ENCODE results near the gene FLCN. TPM values are rescaled to one million over a fixed set of nuclear protein-coding genes. Genes with fewer than 3 reads are reported as not detected.

The FLCN gene
- polyA plus RNA-seq, 2 of the 4 experiments (the other 2 are of a cell fraction) = 14.2 to 25.1 TPM

DNA sequence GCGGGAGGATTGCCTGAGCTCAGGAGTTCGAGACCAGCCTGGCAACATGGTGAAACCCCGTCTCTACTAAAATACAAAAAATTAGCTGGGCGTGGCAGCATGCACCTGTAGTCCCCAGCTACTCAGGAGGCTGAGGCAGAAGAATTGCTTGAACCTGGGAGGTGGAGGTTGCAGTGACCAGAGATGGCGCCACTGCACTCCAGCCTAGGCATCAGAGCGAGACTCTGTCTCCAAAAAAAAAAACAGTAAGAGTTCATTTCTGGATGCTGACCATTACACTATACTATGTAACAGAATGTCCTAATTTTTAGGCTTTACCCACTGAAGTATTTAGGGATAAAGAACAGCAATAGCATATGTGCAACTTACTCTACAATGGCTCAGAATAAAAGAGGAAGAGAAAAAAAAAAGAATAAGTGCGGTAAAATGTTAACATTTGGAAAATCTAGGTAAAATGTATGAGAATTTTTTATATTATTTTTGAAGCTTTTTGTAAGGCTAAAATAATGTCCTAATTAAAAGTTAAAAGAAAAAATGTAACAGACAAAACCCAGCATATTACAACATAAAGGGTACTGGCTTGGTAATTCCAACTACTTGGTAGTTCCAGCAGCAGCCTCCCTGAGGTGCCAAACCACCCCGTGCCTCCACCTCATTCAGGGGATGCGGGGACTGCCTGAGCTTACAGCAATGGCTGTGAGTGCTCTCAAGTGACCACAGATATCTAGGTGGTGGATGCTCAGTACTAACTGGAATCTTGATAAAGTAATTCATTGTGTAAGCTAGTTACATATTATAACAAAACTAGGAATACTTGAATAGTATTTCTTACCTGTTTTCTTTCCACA, 33.2 kb upstream of the FLCN start:
- no peaks in the 10 kb centered on the region for H3K9me3 ChIP-seq
- DNase-seq (ENCODE audit: low read depth in 1 of 2, low spot score in 1 of 2) (peak in 1 of 2 experiments; percentile 46), ATAC-seq (peak; percentile 59 to 78; a peak in 4 of 6 replicates), FAIRE-seq (no peak)
- H3K4me2 ChIP-seq = no peak overlapping the region
- no peak for TF ChIP-seq RCOR1 (IDR thresholded peaks at IDR 0.05; ENCODE audit: low read depth, low read length)
- no peak for TF ChIP-seq CBX2 (IDR thresholded peaks at IDR 0.05; ENCODE audit: borderline replicate concordance, low read depth)
- TF ChIP-seq RFX5 (IDR thresholded peaks at IDR 0.05) = no peak
- no peak for TF ChIP-seq HOXB5 (CRISPR knock-in tag; IDR thresholded peaks at IDR 0.05)
- no peak for TF ChIP-seq CHD2 (IDR thresholded peaks at IDR 0.05; ENCODE audit: low read length, partially characterized antibody)
- TF ChIP-seq NR3C1 (IDR thresholded peaks at IDR 0.05) = no peak
- TF ChIP-seq, protein P1, sequence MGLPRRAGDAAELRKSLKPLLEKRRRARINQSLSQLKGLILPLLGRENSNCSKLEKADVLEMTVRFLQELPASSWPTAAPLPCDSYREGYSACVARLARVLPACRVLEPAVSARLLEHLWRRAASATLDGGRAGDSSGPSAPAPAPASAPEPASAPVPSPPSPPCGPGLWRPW (IDR thresholded peaks at IDR 0.05) = no peak
- no peak for TF ChIP-seq HEYL (CRISPR knock-in tag; IDR thresholded peaks at IDR 0.05)
- TF ChIP-seq, protein P2, sequence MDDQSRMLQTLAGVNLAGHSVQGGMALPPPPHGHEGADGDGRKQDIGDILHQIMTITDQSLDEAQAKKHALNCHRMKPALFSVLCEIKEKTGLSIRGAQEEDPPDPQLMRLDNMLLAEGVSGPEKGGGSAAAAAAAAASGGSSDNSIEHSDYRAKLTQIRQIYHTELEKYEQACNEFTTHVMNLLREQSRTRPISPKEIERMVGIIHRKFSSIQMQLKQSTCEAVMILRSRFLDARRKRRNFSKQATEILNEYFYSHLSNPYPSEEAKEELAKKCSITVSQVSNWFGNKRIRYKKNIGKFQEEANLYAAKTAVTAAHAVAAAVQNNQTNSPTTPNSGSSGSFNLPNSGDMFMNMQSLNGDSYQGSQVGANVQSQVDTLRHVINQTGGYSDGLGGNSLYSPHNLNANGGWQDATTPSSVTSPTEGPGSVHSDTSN (IDR thresholded peaks at IDR 0.05) = no peak
- TF ChIP-seq EP300 (IDR thresholded peaks at IDR 0.05) = no peak
- no peak for TF ChIP-seq JUNB (IDR thresholded peaks at IDR 0.05)
- TF ChIP-seq, protein P3, sequence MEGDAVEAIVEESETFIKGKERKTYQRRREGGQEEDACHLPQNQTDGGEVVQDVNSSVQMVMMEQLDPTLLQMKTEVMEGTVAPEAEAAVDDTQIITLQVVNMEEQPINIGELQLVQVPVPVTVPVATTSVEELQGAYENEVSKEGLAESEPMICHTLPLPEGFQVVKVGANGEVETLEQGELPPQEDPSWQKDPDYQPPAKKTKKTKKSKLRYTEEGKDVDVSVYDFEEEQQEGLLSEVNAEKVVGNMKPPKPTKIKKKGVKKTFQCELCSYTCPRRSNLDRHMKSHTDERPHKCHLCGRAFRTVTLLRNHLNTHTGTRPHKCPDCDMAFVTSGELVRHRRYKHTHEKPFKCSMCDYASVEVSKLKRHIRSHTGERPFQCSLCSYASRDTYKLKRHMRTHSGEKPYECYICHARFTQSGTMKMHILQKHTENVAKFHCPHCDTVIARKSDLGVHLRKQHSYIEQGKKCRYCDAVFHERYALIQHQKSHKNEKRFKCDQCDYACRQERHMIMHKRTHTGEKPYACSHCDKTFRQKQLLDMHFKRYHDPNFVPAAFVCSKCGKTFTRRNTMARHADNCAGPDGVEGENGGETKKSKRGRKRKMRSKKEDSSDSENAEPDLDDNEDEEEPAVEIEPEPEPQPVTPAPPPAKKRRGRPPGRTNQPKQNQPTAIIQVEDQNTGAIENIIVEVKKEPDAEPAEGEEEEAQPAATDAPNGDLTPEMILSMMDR (IDR thresholded peaks at IDR 0.05) = peak; percentile 48
- TF ChIP-seq RAD21 (conservative IDR thresholded peaks at IDR 0.05 in 1 of 2, IDR thresholded peaks at IDR 0.05 in 1 of 2) = peak in 1 of 2 experiments; percentile 35; a peak in 2 of 5 replicates
- TF ChIP-seq PHF8 (IDR thresholded peaks at IDR 0.05; ENCODE audit: borderline replicate concordance, low read depth) = no peak
- TF ChIP-seq, protein P4, sequence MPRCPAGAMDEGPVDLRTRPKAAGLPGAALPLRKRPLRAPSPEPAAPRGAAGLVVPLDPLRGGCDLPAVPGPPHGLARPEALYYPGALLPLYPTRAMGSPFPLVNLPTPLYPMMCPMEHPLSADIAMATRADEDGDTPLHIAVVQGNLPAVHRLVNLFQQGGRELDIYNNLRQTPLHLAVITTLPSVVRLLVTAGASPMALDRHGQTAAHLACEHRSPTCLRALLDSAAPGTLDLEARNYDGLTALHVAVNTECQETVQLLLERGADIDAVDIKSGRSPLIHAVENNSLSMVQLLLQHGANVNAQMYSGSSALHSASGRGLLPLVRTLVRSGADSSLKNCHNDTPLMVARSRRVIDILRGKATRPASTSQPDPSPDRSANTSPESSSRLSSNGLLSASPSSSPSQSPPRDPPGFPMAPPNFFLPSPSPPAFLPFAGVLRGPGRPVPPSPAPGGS (IDR thresholded peaks at IDR 0.05) = no peak
- H3K4me3 ChIP-seq = no peak overlapping the region
- ChIA-PET POLR2A (interaction anchor here (0.7 kb wide), 1 partner anchor 8 kb away, joined by 3 read pairs; no protein-coding TSS in a partner anchor), CTCF (interaction anchor here (0.6 to 4.9 kb wide), 19 partner anchors 8 to 184 kb away, joined by 3 to 15 read pairs (median 3); partner anchors contain the start of gene COPS3)
- no peaks in the 10 kb centered on the region for H3K4me1 ChIP-seq
- 78% methylated on average over 9 of the region's 9 CpGs for WGBS (ENCODE audit: missing lambda C conversion rate)
- H3K27ac ChIP-seq = no peak overlapping the region

DNA sequence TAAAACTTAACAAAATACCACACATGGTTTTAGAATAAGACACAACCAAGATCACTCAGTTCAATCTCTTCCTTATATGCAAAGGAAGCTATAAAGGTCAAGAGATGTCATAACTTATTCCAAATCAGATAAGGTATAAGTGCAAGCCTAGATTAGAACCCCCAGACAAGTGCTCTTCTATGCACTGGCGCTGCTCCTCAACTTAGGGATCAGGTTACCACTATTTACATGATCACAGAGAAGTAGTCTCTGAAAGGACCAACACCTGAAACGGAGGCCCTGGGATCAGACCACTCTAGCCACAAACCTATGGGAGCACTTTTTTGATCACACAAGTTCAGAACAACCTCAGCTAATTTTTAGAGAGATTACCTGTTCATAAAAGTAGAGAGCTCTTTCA, 27.5 kb upstream of the FLCN start:
- POLR2A ChIA-PET = no interaction called here
- Histone ChIP-seq H3K4me2 (no peak overlapping the region), H3K27ac (no peak overlapping the region), H3K4me3 (no peak overlapping the region), H3K4me1 (no peaks in the 10 kb centered on the region), H3K9me3 (no peaks in the 10 kb centered on the region)
- TF ChIP-seq, protein P5, sequence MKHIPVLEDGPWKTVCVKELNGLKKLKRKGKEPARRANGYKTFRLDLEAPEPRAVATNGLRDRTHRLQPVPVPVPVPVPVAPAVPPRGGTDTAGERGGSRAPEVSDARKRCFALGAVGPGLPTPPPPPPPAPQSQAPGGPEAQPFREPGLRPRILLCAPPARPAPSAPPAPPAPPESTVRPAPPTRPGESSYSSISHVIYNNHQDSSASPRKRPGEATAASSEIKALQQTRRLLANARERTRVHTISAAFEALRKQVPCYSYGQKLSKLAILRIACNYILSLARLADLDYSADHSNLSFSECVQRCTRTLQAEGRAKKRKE (CRISPR knock-in tag; IDR thresholded peaks at IDR 0.05; ENCODE audit: low read depth) = no peak
- TF ChIP-seq FOXS1 (CRISPR knock-in tag; IDR thresholded peaks at IDR 0.05) = no peak
- no peak for TF ChIP-seq SREBF2 (IDR thresholded peaks at IDR 0.05)
- TF ChIP-seq RAD21 (conservative IDR thresholded peaks at IDR 0.05 in 1 of 2, IDR thresholded peaks at IDR 0.05 in 1 of 2) = no peak
- TF ChIP-seq, protein P6, sequence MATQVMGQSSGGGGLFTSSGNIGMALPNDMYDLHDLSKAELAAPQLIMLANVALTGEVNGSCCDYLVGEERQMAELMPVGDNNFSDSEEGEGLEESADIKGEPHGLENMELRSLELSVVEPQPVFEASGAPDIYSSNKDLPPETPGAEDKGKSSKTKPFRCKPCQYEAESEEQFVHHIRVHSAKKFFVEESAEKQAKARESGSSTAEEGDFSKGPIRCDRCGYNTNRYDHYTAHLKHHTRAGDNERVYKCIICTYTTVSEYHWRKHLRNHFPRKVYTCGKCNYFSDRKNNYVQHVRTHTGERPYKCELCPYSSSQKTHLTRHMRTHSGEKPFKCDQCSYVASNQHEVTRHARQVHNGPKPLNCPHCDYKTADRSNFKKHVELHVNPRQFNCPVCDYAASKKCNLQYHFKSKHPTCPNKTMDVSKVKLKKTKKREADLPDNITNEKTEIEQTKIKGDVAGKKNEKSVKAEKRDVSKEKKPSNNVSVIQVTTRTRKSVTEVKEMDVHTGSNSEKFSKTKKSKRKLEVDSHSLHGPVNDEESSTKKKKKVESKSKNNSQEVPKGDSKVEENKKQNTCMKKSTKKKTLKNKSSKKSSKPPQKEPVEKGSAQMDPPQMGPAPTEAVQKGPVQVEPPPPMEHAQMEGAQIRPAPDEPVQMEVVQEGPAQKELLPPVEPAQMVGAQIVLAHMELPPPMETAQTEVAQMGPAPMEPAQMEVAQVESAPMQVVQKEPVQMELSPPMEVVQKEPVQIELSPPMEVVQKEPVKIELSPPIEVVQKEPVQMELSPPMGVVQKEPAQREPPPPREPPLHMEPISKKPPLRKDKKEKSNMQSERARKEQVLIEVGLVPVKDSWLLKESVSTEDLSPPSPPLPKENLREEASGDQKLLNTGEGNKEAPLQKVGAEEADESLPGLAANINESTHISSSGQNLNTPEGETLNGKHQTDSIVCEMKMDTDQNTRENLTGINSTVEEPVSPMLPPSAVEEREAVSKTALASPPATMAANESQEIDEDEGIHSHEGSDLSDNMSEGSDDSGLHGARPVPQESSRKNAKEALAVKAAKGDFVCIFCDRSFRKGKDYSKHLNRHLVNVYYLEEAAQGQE (IDR thresholded peaks at IDR 0.05) = no peak
- TF ChIP-seq TP53 (CRISPR knock-in tag; IDR thresholded peaks at IDR 0.05) = no peak
- no peak for TF ChIP-seq POLR2AphosphoS2 (conservative IDR thresholded peaks at IDR 0.05; ENCODE audit: low read length)
- no peak for TF ChIP-seq EHF (CRISPR knock-in tag; IDR thresholded peaks at IDR 0.05)
- no peak for TF ChIP-seq RARB (CRISPR knock-in tag; IDR thresholded peaks at IDR 0.05)
- TF ChIP-seq HEYL (CRISPR knock-in tag; IDR thresholded peaks at IDR 0.05) = no peak
- FAIRE-seq (no peak), DNase-seq (ENCODE audit: low read depth in 1 of 2, low spot score in 1 of 2) (no peak), ATAC-seq (no peak; a peak in 1 of 6 replicates)
- CTCF ChIA-PET = interaction anchor here (0.9 to 1.4 kb wide), 3 partner anchors 8 to 11 kb away, joined by 3 to 4 read pairs (median 3); no protein-coding TSS in a partner anchor
- WGBS (ENCODE audit: missing lambda C conversion rate) = 96% methylated on average over 2 of the region's 2 CpGs

All from A549 (cell line).